Liver (tissue), 9 donors: ENCODE measurements around the gene CELSR1. TPM values are rescaled to one million over a fixed set of nuclear protein-coding genes. Genes with fewer than 3 reads are reported as not detected.

Experiments used
- DNase-seq: peaks from one replicate; pipeline ENCODE4 v3.0.0-alpha.2; 2017; ENCODE audit warnings: low spot score
- H3K27ac ChIP-seq, 2 donors: one replicate each; pipeline ENCODE4 v1.7.0; 2013; ENCODE audit warnings: inconsistent platforms in 2 of 2, low read length in 2 of 2, control low read depth in 1 of 2, low read depth in 1 of 2, mild to moderate bottlenecking in 1 of 2
- H3K27me3 ChIP-seq, 4 donors: one replicate each; pipeline versions ENCODE4 v1.6.1 to v1.7.0; 2013; ENCODE audit warnings: low read length in 3 of 4, inconsistent platforms in 1 of 4, mild to moderate bottlenecking in 1 of 4, moderate library complexity in 1 of 4; ENCODE audit not compliant: control insufficient read depth in 4 of 4, insufficient read depth in 4 of 4
- H3K36me3 ChIP-seq, 4 donors: one replicate each; pipeline versions ENCODE4 v1.6.1 to v1.7.0; 2013; ENCODE audit warnings: low read length in 3 of 4, mild to moderate bottlenecking in 3 of 4, low read depth in 1 of 4, moderate library complexity in 1 of 4; ENCODE audit not compliant: control insufficient read depth in 4 of 4, insufficient read depth in 3 of 4
- H3K4me1 ChIP-seq, 4 donors: one replicate each; pipeline versions ENCODE4 v1.6.1 to v1.7.0; 2013; ENCODE audit warnings: low read length in 3 of 4, mild to moderate bottlenecking in 3 of 4, moderate library complexity in 1 of 4; ENCODE audit not compliant: control insufficient read depth in 4 of 4, insufficient read depth in 4 of 4
- H3K4me3 ChIP-seq, 3 donors: one replicate each; pipeline versions ENCODE4 v1.6.1 to v1.7.0; 2013; ENCODE audit warnings: low read length in 3 of 3, control low read depth in 1 of 3, low read depth in 1 of 3, mild to moderate bottlenecking in 1 of 3
- H3K9ac ChIP-seq, 2 donors: one replicate each; pipeline ENCODE4 v1.7.0; 2013; ENCODE audit warnings: low read length in 2 of 2, mild to moderate bottlenecking in 2 of 2, moderate library complexity in 2 of 2, control low read depth in 1 of 2, low read depth in 1 of 2
- H3K9me3 ChIP-seq, 4 donors: one replicate each; pipeline versions ENCODE4 v1.6.1 to v1.7.0; 2013; ENCODE audit warnings: low read length in 3 of 4; ENCODE audit not compliant: control insufficient read depth in 4 of 4
- ATF3 ChIP-seq: IDR thresholded peaks from 2 replicates; pipeline ENCODE4 v1.6.1; 2016; ENCODE audit warnings: antibody characterized with exemption
- EGR1 ChIP-seq, 2 donors: IDR thresholded peaks; 2 replicates each; pipeline ENCODE4 v1.6.1; 2016 to 2018; ENCODE audit warnings: antibody characterized with exemption in 2 of 2, low read depth in 2 of 2
- FOXA1 ChIP-seq: IDR thresholded peaks from 2 replicates; pipeline ENCODE4 v1.6.1; 2016; ENCODE audit warnings: antibody characterized with exemption
- FOXA2 ChIP-seq: IDR thresholded peaks from 2 replicates; pipeline ENCODE4 v1.6.1; 2016; ENCODE audit warnings: antibody characterized with exemption
- GABPA ChIP-seq, 2 donors: IDR thresholded peaks in 1 of 2; conservative IDR thresholded peaks in 1 of 2; 2 replicates each; pipeline ENCODE4 v1.6.1; 2016; ENCODE audit warnings: antibody characterized with exemption in 2 of 2, mild to moderate bottlenecking in 1 of 2, moderate library complexity in 1 of 2
- NR2F2 ChIP-seq: IDR thresholded peaks from 2 replicates; pipeline ENCODE4 v1.6.1; 2016; ENCODE audit warnings: antibody characterized with exemption
- RAD21 ChIP-seq, 2 donors: IDR thresholded peaks; 2 replicates each; pipeline ENCODE4 v1.6.1; 2016; ENCODE audit warnings: antibody characterized with exemption in 2 of 2, mild to moderate bottlenecking in 2 of 2
- REST ChIP-seq: IDR thresholded peaks from 2 replicates; pipeline ENCODE4 v1.6.1; 2016; ENCODE audit warnings: antibody characterized with exemption, mild to moderate bottlenecking
- SP1 ChIP-seq: IDR thresholded peaks from 2 replicates; pipeline ENCODE4 v1.6.1; 2018; ENCODE audit warnings: antibody characterized with exemption, mild to moderate bottlenecking
- TAF1 ChIP-seq: conservative IDR thresholded peaks from 2 replicates; pipeline ENCODE4 v1.6.1; 2016; ENCODE audit warnings: antibody characterized with exemption, mild to moderate bottlenecking
- YY1 ChIP-seq: IDR thresholded peaks from 2 replicates; pipeline ENCODE4 v1.6.1; 2016; ENCODE audit warnings: antibody characterized with exemption, mild to moderate bottlenecking
- ZBTB33 ChIP-seq: IDR thresholded peaks from 2 replicates; pipeline ENCODE4 v1.6.1; 2016; ENCODE audit warnings: antibody characterized with exemption
- WGBS: extraction: QIAGEN DNeasy Blood & Tissue Kit; methylation state at CpG from one replicate; pipeline ENCODE4 v1.1.7; 2013; 5-methylcytosine and 5-hydroxymethylcytosine counted together
- polyA plus RNA-seq, 2 donors: library from polyadenylated mRNA; stranded (reverse) in 1 of 2; unstranded in 1 of 2; fragments of 200-250 nt in 1 of 2; fragments of >200 nt in 1 of 2; fragmentation: Nextera tagmentation in 1 of 2; extraction: Ambion mirVana in 1 of 2; gene quantifications; one replicate each; pipeline versions ENCODE4 v1.2.1 to v1.2.3, GENCODE V29; 2013 to 2015
- total RNA-seq, 2 donors: library from RNA; depleted of rRNA; stranded (reverse); fragments of >200 nt; gene quantifications; one replicate each; pipeline ENCODE4 v1.2.3, GENCODE V29; 2014
- TF ChIP-seq, protein P1 (sequence below): fragments of 150-350 bp; IDR thresholded peaks from 2 replicates; pipeline ENCODE4 v1.5.1; 2017; ENCODE audit warnings: improper control_type of control experiment, low read depth, low read length; ENCODE audit not compliant: missing input control
- TF ChIP-seq, protein P2 (sequence below): IDR thresholded peaks from 2 replicates; pipeline ENCODE4 v1.6.1; 2016; ENCODE audit warnings: antibody characterized with exemption
- donor health status: healthy.
- donor health status: healthy.
- donor health status: healthy.
- donor health status: healthy.
- donor health status: healthy.

CELSR1 gene
- total and polyA plus RNA-seq, 4 donors, result 0.37 to 1.6 (median 1.3) TPM

DNA sequence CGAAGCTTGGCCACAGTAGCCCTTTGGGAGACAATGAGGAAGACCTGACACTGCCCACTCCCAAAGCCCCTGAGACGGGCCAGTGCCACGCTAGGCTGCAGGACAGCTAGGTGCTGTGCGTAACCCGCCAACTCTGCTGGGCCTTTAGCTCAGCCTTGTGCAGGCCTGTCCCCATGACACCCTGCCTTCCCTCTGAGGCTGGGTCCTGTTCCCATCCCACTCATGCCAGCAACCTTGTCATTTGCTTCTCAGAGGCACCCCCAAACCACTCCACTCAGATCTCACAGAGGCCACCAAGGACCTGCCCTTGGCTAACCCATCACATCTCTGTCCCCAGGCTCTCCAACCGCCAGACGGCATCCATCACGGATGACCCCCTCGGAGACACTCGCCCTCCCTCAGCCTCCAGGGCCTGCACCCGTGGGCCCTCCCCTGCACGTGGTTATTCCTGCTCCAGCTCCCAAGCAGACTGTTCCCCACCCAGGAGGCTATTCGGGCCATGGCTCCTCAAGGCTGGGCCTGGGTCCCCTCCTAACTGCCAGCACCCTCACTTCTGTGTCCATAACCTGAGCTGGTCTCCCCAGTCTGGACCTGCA, 11.1 kb downstream of the CELSR1 start:
- 84% methylated on average over 13 of the region's 13 CpGs for WGBS
- Histone ChIP-seq H3K36me3 (no peaks in the 10 kb centered on the region), H3K9me3 (no peaks in the 10 kb centered on the region), H3K9ac (no peak overlapping the region), H3K4me1 (peaks cover 0 to 6% (median under 1%) of the 10 kb centered on the region in 4 donors), H3K27ac (no peak overlapping the region), H3K27me3 (peaks cover 0 to 3% (median 0%) of the 10 kb centered on the region in 4 donors), H3K4me3 (no peak overlapping the region)
- TF ChIP-seq EGR1 (IDR thresholded peaks at IDR 0.05; ENCODE audit: low read depth in 2 of 2) (no peak), FOXA1 (no peak), REST (no peak), NR2F2 (no peak), RAD21 (IDR thresholded peaks at IDR 0.05) (no peak), ATF3 (no peak), FOXA2 (no peak), GABPA (IDR thresholded peaks at IDR 0.05 in 1 of 2, conservative IDR thresholded peaks at IDR 0.05 in 1 of 2) (no peak)
- TF ChIP-seq, protein P1, sequence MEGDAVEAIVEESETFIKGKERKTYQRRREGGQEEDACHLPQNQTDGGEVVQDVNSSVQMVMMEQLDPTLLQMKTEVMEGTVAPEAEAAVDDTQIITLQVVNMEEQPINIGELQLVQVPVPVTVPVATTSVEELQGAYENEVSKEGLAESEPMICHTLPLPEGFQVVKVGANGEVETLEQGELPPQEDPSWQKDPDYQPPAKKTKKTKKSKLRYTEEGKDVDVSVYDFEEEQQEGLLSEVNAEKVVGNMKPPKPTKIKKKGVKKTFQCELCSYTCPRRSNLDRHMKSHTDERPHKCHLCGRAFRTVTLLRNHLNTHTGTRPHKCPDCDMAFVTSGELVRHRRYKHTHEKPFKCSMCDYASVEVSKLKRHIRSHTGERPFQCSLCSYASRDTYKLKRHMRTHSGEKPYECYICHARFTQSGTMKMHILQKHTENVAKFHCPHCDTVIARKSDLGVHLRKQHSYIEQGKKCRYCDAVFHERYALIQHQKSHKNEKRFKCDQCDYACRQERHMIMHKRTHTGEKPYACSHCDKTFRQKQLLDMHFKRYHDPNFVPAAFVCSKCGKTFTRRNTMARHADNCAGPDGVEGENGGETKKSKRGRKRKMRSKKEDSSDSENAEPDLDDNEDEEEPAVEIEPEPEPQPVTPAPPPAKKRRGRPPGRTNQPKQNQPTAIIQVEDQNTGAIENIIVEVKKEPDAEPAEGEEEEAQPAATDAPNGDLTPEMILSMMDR, result no peak
- TF ChIP-seq, protein P2, sequence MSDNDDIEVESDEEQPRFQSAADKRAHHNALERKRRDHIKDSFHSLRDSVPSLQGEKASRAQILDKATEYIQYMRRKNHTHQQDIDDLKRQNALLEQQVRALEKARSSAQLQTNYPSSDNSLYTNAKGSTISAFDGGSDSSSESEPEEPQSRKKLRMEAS, result no peak
- no peak for DNase-seq

GRCh38 chr22:46525389-46526243, 11.8 kb downstream of the CELSR1 start:
- TF ChIP-seq, protein P1, result no peak
- TF ChIP-seq ZBTB33, result no peak
- no peak for TF ChIP-seq FOXA2
- TF ChIP-seq TAF1, result no peak
- TF ChIP-seq YY1, result no peak
- no peak for TF ChIP-seq SP1
- Histone ChIP-seq H3K9me3 (no peaks in the 10 kb centered on the region), H3K36me3 (no peaks in the 10 kb centered on the region), H3K27me3 (peaks cover 0 to 3% (median 0%) of the 10 kb centered on the region in 4 donors), H3K9ac (no peak overlapping the region), H3K27ac (no peak overlapping the region), H3K4me3 (no peak overlapping the region), H3K4me1 (peaks cover 0 to 3% (median 0%) of the 10 kb centered on the region in 4 donors)
- DNase-seq, result no peak
- 85% methylated on average over 22 of the region's 22 CpGs for WGBS
